Tibial artery (tissue), 4 donors: ENCODE data around the gene SORT1.

Source experiments
- DNase-seq, 2 donors: peaks; one replicate each; pipeline ENCODE4 v3.0.0-alpha.2; 2019
- H3K27ac ChIP-seq, 2 donors: fragments of 200-600 bp; sonication (generic) in 1 of 2; 1 replicate in 1 of 2; 2 replicates in 1 of 2; pipeline ENCODE4 v1.5.1; 2018 to 2019; ENCODE audit warnings: mild to moderate bottlenecking in 1 of 2
- H3K27me3 ChIP-seq, 2 donors: fragments of 200-600 bp; sonication (generic) in 1 of 2; one replicate each; pipeline versions ENCODE4 v1.5.1 to v1.6.0; 2016 to 2019
- H3K36me3 ChIP-seq, 3 donors: fragments of 200-600 bp; sonication (generic) in 2 of 3; one replicate each; pipeline ENCODE4 v1.5.1; 2016 to 2019; ENCODE audit warnings: mild to moderate bottlenecking in 2 of 3
- H3K4me1 ChIP-seq, 4 donors: fragments of 200-600 bp; sonication (generic) in 2 of 4; 1 replicate in 3 of 4; 2 replicates in 1 of 4; pipeline ENCODE4 v1.5.1; 2016 to 2019
- H3K4me3 ChIP-seq, 2 donors: fragments of 200-600 bp; sonication (generic) in 1 of 2; 1 replicate in 1 of 2; 2 replicates in 1 of 2; pipeline ENCODE4 v1.5.1; 2018 to 2019; ENCODE audit warnings: mild to moderate bottlenecking in 2 of 2
- H3K9me3 ChIP-seq, 3 donors: fragments of 200-600 bp; sonication (generic) in 1 of 3; one replicate each; pipeline ENCODE4 v1.5.1; 2016 to 2019
- intact Hi-C: fragments of 100-400 bp; cut with DNase I; formaldehyde crosslinking; loops from one replicate; pipeline ENCODE4 v1.15.0; 2023; ENCODE audit warnings: low total_unique reads
- TF ChIP-seq, protein P1 (sequence below), 2 experiments: fragments of 200-600 bp in 1 of 2; fragments of 450-650 bp in 1 of 2; IDR thresholded peaks; one replicate each; pipeline ENCODE4 v1.5.1; 2017 to 2019; ENCODE audit warnings: antibody characterized with exemption in 2 of 2, mild to moderate bottlenecking in 1 of 2, moderate library complexity in 1 of 2

The SORT1 gene

DNA sequence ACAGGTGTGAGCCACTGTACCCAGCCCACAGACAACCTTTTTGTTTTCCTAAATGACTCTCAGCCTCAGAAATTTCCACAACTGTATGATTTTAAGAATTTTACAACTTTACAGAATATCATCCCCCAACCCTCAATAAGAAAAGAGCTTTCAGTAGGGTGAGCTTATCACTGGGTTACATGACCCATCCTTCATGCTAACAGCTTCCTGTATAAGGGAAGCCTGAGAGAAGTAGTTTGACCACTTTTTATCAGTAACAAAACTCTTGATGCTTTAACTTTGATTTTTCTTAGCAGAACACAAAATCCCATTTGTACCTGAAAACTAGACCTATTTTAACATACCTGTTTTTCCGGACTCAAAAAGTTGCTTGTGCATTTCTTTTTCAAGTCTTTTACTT, 81.2 kb downstream of the SORT1 start:
- H3K27me3 ChIP-seq: no peaks in the 10 kb centered on the region
- TF ChIP-seq, protein P1, sequence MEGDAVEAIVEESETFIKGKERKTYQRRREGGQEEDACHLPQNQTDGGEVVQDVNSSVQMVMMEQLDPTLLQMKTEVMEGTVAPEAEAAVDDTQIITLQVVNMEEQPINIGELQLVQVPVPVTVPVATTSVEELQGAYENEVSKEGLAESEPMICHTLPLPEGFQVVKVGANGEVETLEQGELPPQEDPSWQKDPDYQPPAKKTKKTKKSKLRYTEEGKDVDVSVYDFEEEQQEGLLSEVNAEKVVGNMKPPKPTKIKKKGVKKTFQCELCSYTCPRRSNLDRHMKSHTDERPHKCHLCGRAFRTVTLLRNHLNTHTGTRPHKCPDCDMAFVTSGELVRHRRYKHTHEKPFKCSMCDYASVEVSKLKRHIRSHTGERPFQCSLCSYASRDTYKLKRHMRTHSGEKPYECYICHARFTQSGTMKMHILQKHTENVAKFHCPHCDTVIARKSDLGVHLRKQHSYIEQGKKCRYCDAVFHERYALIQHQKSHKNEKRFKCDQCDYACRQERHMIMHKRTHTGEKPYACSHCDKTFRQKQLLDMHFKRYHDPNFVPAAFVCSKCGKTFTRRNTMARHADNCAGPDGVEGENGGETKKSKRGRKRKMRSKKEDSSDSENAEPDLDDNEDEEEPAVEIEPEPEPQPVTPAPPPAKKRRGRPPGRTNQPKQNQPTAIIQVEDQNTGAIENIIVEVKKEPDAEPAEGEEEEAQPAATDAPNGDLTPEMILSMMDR (IDR thresholded peaks at IDR 0.05): no peak
- no peak overlapping the region for H3K27ac ChIP-seq
- no peaks in the 10 kb centered on the region for H3K4me1 ChIP-seq
- DNase-seq: no peak
- intact Hi-C loops: no loop called here
- peaks cover 98 to 100% (median 100%) of the 10 kb centered on the region in 3 donors for H3K36me3 ChIP-seq
- H3K9me3 ChIP-seq: no peaks in the 10 kb centered on the region
- no peak overlapping the region for H3K4me3 ChIP-seq

DNA sequence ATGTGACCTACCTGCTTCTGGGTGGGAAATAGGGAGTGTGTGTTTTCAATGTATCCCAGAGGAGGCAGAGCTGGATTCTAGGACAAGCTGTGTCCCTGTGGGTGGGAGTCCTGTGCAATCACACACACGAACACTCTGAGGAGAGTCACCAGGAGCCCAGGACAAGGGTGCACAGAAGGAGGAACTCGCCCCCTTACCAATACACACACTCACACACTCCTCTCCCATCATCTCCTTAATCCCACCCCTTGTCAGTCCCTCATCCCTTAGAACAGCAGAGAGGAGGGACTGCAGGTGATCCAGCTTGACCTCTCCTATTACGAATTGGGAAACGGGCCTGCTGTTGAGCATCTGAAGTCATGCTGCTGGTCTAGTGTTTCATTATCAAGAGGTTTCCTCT, 82.4 kb downstream of the SORT1 start:
- Histone ChIP-seq H3K27ac (no peak overlapping the region), H3K4me3 (no peak overlapping the region), H3K4me1 (no peaks in the 10 kb centered on the region), H3K27me3 (no peaks in the 10 kb centered on the region), H3K36me3 (peaks cover 98 to 100% (median 100%) of the 10 kb centered on the region in 3 donors), H3K9me3 (no peaks in the 10 kb centered on the region)
- intact Hi-C loops: no loop called here
- no peak for DNase-seq
- TF ChIP-seq, protein P1 (IDR thresholded peaks at IDR 0.05): no peak

DNA sequence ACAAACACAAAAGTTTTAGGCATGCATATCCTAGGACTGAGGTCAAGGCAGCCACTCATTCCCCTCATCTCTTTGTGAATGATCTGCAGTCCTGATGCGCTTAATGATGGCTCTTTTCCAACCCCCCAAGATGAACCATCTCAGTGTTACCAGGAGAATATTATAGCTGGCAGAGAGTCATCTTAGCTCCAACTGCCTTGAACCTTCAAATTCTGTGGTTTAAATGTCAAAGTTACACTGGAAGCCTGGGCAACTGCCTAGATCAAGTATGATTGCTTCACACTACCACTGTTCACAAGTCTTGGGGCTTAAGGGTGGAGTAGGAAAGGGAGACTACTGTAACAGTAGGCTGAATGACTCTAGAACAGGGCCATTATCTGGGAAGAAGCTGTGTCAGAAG, 82.9 kb downstream of the SORT1 start:
- no peak for DNase-seq
- no peak overlapping the region for H3K27ac ChIP-seq
- H3K9me3 ChIP-seq: no peaks in the 10 kb centered on the region
- peaks cover 94 to 100% (median 95%) of the 10 kb centered on the region in 3 donors for H3K36me3 ChIP-seq
- H3K27me3 ChIP-seq: no peaks in the 10 kb centered on the region
- TF ChIP-seq, protein P1 (IDR thresholded peaks at IDR 0.05): no peak
- no peak overlapping the region for H3K4me3 ChIP-seq
- H3K4me1 ChIP-seq: no peaks in the 10 kb centered on the region
- intact Hi-C loops: no loop called here

DNA sequence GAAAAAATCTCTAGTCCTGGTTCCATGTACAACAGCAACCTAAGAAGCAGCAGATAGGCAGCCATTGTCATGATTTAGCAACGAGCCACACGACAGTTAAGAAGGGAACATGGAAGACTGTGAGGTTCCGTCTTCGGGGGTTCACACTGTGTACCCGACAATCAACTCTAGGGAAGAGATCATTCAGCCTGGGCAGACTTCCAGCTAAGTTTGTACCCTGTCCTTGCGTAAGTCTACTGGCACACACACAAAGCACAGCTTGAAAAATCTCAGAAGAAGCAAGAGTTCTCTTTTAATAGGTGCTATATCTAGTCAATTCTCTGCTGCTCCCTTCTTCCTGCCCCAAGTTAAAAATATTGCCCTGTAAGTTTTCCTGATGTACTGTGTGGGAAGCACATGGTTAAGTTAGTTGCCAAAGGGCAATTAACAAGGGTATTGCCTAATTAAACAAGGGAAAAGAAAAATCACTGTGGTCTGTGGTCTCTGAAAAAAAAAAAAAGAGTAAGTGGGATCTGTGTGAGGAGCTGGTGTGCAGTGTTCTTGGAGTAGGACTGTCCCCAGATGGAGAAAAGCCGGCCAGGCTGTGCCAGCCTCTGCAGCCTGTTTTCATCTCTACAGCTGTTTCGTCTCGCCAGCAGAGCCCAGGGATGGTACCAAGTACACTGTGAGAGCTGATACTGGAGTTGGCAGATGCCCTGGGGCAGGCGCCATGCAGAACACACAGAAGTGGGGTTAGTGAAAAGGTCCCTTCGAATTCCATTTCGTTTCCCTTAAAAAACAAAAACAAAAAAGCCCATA, 84.5 kb downstream of the SORT1 start:
- H3K9me3 ChIP-seq: no peaks in the 10 kb centered on the region
- no peaks in the 10 kb centered on the region for H3K27me3 ChIP-seq
- H3K27ac ChIP-seq: no peak overlapping the region
- intact Hi-C loops: no loop called here
- TF ChIP-seq, protein P1 (IDR thresholded peaks at IDR 0.05): no peak
- peak in 1 of 2 donors; percentile 28 for DNase-seq
- H3K36me3 ChIP-seq: peaks cover 85 to 98% (median 93%) of the 10 kb centered on the region in 3 donors
- H3K4me1 ChIP-seq: peaks cover 0 to under 1% (median 0%) of the 10 kb centered on the region in 4 donors
- no peak overlapping the region for H3K4me3 ChIP-seq

DNA sequence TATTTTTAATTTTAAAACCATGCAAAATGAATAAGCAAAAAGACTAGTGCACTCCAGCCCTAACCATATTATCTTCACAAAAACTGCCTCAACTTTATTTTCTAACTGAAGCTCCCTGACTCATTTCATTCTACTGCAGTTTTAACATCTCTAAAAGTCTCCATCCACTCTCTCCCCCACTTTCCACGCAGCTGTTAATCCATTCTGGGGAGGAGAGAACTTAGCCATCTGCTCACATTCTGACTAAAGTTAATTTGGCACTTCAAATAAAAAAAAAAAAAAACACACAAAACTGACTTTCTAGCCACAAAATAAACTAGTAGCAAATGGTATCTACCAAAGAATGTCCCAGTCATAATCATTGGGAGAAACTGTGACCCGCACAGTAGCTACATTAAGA, 85.5 kb downstream of the SORT1 start:
- Histone ChIP-seq H3K4me1 (peaks cover 0 to 9% (median 3%) of the 10 kb centered on the region in 4 donors), H3K27me3 (no peaks in the 10 kb centered on the region), H3K9me3 (no peaks in the 10 kb centered on the region), H3K4me3 (no peak overlapping the region), H3K36me3 (peaks cover 75 to 88% (median 84%) of the 10 kb centered on the region in 3 donors), H3K27ac (no peak overlapping the region)
- intact Hi-C loops: no loop called here
- no peak for DNase-seq
- TF ChIP-seq, protein P1 (IDR thresholded peaks at IDR 0.05): no peak
